ENCODE data around the gene TBPL1.
A peak's percentile ranks its signal among the peaks of the same experiment; 100 is the strongest.

Gene TBPL1

DNA sequence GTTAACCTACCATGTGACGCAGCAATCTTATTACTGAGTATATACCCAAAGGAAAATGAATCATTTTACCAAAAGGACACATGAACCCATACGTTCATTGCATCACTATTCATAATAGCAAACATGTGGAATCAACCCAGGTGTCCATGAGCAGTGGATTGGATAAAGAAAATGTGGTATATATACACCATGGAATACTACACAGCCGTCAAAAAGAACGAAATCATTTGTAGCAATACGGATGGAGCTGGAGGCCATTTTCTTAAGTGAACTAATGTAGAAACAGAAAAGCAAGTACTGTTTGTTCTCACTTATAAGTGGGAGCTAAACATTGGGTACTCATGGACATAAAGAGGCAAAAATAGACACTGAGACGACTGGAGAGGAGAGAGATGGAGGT is 44.2 kb downstream of the TBPL1 start:
- no peak overlapping the region for H3K4me3 ChIP-seq (ENCODE audit: low read length)
- DNase-seq (ENCODE audit: low read depth, low spot score) = no peak

DNA sequence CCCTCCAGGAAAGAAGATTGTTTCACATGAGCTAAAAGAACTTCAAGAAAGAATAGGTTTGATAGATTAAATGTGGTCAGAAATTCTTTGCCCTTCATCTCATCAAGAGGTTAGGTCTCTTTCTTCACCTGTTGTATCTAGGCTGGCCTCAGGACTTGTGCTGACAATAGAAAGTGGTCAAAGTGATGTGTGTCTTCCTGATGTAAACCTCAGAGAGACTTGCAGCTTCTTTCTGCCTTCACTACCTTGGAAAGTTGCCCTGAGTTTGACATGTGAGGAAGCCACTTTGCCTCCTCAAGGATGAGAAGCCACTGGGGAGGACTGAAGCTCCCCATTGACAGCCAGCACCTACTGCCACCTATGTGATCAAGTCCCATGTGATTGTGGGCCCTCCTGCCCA is 46.3 kb downstream of the TBPL1 start:
- DNase-seq (ENCODE audit: low read depth, low spot score) = no peak
- no peak overlapping the region for H3K4me3 ChIP-seq (ENCODE audit: low read length)

DNA sequence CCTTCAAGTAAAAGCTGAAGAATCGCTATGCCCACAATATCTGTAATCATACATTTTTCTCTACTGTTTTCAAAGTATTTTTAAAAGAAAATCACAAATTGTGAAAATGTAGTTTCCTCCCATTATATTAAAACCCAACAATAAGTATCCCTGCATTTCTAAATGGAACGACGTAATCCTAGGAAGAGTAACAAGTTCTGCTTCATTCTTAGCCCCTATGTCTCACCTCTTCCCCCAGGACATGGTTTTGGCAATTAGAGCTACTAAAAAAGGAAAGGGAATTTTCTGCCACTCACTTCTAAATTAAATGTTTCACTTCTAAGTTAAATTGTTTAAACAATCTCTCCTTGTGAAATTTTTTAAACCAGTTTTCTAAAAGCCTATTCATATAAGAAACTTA is 47.4 kb downstream of the TBPL1 start:
- no peak for DNase-seq (ENCODE audit: low read depth, low spot score)
- no peak overlapping the region for H3K4me3 ChIP-seq (ENCODE audit: low read length)

DNA sequence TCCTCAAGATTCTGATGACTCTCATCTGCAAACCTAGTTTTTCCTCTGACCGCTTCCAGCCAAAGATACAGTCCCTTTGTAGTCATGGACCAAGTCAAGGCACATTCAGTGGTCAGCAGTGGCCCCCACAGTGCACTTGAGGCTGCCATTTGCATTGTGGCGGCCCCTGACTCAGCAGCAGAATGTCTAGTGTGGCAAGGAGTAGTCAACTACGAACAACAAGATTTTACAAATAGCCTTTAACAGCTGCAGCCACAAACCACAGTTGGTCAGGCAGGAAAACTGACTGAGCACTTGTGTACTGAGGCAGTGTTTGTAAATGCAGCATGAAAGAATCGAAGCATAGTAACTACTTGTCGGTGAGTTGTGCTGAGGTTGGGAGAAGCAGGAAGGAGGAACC is 49.8 kb downstream of the TBPL1 start:
- no peak for DNase-seq (ENCODE audit: low read depth, low spot score)
- H3K4me3 ChIP-seq (ENCODE audit: low read length) = no peak overlapping the region

DNA sequence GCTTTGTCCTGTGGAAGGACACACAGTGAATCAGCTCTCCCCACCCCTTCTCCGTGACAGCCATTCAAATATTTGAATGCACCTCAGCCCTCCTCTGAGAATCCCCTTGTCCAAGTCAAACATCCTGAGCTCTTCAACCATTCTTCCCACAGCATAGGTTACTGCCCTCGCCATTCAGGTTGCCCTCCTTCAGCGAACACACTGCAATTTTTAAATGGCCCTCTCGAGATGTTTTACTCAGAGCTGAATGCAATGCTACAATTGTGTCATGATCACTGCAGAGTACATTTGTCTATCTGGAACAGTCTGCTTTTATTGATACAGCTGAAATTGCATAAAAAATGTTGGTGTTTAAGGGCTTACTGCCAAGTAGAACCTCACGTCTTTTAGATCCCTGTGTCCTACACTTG is 50.5 kb downstream of the TBPL1 start:
- DNase-seq (ENCODE audit: low read depth, low spot score) = no peak
- H3K4me3 ChIP-seq (ENCODE audit: low read length) = no peak overlapping the region

DNA sequence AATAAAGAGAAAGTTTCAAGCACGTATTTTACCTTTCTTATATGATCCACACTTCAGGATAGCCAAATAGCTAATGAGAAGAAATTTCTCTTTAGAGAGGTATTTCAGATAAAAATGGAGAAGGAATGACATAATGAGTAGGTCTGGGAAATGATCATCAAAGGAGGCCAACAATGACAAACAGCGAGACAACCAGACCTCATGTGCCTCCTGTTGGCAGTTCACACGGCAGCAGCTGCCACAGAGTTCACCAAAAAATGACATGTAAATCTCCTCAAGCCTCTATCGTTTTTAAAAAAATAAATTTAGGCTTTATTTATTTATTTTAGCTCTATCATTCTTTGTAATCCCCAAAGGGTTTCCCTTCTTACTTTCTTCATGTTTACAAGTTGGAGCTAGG is 51.7 kb downstream of the TBPL1 start:
- DNase-seq (ENCODE audit: low read depth, low spot score) = no peak
- H3K4me3 ChIP-seq (ENCODE audit: low read length) = no peak overlapping the region

DNA sequence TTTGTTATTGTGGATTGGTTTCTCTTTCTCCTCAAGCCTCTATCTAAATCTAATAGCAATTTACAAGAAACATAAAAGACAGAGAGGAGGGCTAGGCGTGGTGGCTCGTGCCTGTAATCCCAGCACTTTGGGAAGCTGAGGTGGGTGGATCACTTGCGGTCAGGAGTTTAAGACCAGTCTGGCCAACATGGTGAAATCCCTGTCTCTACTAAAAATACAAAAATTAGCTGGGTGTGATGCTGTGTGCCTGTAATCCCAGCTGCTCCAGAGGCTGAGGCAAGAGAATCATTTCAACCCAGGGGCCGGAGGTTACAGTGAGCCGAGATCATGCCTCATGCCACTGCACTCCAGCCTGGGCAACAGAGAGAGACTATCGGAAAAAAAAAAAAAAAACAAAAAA is 52.8 kb downstream of the TBPL1 start:
- DNase-seq (ENCODE audit: low read depth, low spot score) = no peak
- no peak overlapping the region for H3K4me3 ChIP-seq (ENCODE audit: low read length)

DNA sequence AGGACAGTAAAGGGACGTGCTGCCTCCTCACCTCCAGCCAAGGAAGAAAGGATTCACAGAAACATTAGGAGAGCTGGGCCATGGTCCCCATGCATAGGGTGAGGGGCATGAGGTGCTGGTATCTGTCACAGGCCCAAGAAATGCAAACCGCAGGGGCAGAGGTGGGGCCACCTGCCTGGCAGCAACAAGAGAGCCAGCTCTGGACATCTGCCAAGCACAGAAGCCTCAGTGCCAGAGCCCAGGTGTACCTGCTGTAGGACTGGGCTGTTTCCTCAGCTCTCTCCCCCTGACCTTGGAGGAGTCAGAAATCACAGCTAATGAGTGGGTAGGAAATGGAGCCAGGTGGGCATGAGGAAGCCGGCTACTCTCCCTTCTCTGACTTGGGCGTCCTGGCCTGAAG is 54.1 kb downstream of the TBPL1 start:
- DNase-seq (ENCODE audit: low read depth, low spot score) = no peak
- H3K4me3 ChIP-seq (ENCODE audit: low read length) = no peak overlapping the region

DNA sequence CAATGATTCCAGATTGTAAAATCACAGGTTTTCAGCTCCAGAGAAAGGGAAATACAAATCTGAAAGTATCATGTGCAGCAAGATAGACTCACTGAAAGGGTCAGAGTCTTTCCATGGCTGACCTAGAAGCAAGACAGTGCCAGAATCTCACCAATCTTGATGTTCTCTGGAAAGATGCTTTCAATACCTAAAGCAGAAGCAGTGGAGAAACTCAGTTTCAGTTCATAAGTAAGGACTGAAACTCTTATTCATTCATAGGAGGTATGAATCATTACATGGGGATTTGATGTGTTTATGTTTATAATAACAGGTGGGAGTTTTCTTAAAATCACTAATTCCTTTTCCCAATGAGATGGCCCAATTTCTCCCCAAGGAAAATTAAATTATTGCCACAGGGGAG is 56.9 kb downstream of the TBPL1 start:
- DNase-seq (ENCODE audit: low read depth, low spot score) = no peak
- no peak overlapping the region for H3K4me3 ChIP-seq (ENCODE audit: low read length)

DNA sequence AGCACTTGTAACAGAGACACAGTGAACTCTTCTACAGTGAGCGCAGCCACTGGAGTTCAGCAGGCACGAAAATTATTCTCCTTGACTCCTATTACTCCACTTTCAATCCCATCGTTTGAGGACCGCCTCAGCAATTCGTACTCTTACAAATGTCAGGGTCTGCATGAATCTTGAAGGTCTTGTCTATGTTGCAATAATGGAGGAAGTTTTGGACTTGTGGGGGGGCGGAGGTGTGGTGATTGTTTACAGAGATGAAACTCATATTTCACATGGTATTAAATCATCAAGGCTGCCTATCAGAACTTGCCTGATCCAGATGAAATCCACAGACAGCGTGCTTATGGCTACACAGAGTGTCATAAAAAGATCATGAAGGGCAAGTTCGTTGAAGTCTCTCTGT is 57.4 kb downstream of the TBPL1 start:
- no peak overlapping the region for H3K4me3 ChIP-seq (ENCODE audit: low read length)
- DNase-seq (ENCODE audit: low read depth, low spot score) = no peak

DNA sequence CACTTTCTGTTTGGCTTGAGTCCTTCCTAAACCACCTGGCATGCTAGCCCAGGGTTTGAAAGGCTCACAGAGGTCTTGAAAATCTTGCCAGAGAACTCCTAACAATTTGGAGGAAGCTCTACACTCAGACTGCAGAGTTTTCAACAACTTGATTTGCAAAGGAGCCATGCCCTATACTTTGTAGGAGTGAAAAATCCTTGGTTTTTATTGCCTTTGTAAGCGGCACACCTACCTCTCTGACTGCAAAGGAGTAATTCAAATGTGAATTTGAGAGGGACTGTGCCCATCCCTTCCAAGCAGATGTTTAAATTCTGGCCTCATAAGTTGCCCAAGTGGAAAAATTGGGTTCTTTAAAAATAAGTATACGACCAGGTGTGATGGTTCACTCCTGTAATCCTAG is 58.0 kb downstream of the TBPL1 start:
- no peak for DNase-seq (ENCODE audit: low read depth, low spot score)

DNA sequence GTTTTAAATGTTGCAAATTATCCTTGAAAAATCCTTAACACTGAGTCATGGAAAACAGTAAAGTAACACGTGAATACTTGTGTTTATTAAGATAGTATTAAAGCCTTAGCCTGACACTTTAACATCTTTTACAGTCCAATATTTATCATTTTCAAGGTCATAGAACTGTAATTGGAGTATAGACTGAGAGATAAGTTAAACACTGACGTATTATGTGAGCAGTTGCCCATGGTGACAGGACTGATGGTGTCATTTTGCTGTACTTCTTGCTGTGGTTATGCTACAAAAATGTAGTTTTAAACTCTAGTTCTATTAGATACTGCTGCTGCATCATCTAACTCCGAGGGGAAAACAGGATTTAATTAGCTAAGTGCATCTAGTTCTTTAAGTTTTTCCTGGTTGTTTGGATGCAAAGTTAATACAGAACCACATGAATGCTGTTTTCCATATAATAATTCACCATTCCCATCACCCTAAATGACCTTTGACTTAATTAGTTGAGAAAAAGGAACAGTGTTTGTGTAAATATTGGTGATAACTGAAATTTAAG is 61.6 kb downstream of the TBPL1 start:
- no peak overlapping the region for H3K4me3 ChIP-seq (ENCODE audit: low read length)
- DNase-seq (ENCODE audit: low read depth, low spot score) = no peak

More for the DNA sequence above, 58.0 kb downstream of the TBPL1 start:
- no peak overlapping the region for H3K4me3 ChIP-seq (ENCODE audit: low read length)

DNA sequence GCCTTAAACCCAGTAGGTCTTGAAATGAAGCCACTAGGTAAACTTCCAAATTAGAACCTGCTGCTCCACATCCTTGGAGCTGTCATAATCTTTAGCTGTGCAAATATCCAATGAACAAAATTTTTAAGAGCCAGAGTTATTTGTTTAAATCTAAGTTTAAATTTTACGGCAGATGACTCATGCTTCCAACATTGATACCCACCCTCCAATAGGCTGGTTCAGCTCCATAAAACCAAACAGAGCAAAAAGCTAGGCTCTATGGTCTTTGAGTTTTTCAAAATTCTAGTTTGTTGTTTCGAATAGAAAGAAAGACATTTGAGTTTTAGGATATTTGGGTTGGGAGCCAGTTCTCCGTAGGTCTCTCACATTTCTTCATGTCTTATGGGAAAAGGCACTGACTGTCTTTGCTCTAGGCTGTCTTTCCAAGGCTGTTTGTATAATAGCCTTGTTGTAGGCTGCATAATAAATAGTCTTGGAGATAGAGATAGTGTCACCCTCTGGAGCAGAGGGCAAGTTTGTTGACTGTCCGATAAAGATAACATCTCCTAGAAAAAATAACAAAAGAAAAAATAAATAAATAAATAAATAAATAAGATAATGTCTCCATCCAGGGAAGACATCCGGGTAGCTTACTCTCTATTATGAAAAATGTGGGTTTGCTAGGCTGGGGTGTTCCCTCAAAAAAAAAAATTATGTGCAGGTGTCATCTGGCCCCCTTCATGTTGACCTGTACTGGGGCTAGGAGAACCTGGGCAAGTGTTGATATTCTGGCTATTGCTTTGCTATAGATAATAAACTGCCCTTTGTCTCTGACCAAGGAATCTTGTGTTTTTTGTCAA is 62.9 kb downstream of the TBPL1 start:
- no peak overlapping the region for H3K4me3 ChIP-seq (ENCODE audit: low read length)
- no peak for DNase-seq (ENCODE audit: low read depth, low spot score)

DNA sequence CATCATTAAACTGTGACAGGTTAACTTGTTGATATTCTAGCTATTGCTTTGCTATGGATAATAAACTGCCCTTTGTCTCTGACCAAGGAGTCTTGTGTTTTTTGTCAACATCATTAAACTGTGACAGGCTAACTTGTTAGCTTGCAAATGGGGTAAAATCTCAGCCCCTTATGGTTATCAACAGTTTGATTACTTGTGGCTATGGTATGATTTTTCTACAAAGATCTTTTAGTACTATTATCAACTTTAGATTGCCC is 63.5 kb downstream of the TBPL1 start:
- no peak overlapping the region for H3K4me3 ChIP-seq (ENCODE audit: low read length)
- DNase-seq (ENCODE audit: low read depth, low spot score) = no peak

DNA sequence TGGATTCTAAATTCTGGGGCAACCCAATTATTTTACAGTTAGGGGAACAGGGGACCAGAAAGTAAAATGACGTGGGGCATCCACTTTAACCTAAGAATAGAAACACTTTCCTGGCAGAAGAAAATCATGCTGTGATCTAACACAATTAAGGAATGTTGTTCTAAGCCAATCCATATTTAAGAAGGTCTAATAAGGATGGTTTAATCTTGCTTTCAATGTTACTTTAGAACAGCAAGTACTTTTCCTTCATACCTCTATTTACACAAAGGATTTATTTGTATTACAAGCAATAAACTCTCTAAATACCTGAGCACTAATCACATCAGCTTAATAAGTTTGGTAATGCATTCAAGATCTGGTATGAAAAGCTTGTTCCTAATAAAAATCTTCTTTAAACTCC is 67.0 kb downstream of the TBPL1 start:
- no peak overlapping the region for H3K4me3 ChIP-seq (ENCODE audit: low read length)
- DNase-seq (ENCODE audit: low read depth, low spot score) = no peak

DNA sequence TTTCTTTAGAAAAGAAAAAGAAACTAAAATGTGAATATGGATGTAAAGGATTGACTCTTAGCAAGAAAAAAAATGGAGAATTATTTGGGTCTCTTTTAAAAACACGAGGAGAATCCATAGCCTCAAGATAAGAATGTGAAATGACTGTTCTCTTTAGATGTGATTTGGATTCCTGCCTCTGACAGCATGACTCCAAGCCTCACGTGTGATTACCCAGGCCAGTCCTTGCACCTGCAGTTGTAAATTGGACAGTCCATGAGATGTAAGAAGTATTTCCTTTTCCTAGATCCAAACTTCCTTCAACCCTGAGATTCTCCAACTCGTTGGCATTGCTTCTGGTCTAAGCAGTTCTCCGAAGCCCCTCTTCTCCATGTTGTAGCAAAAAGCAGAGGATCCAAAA is 67.5 kb downstream of the TBPL1 start:
- no peak overlapping the region for H3K4me3 ChIP-seq (ENCODE audit: low read length)
- no peak for DNase-seq (ENCODE audit: low read depth, low spot score)

DNA sequence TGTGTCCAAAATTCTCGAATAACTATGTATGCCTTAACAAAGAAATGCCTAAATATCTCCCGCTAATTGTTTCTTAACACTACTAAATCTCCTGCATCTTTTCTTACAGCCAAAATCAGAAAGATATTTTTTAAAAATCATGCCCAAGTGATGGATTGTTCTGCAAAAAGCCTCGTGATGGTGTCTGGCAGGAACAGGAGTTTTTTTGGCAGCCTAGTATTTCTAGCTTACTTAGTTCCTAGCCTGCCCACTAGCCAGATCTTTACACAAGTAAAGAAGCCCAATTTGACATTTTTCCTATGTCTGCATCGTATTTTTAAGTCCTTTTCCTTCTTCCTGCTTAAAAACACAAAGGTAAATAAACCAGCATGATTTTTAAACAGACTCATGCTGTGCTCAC is 67.9 kb downstream of the TBPL1 start:
- no peak overlapping the region for H3K4me3 ChIP-seq (ENCODE audit: low read length)
- no peak for DNase-seq (ENCODE audit: low read depth, low spot score)

DNA sequence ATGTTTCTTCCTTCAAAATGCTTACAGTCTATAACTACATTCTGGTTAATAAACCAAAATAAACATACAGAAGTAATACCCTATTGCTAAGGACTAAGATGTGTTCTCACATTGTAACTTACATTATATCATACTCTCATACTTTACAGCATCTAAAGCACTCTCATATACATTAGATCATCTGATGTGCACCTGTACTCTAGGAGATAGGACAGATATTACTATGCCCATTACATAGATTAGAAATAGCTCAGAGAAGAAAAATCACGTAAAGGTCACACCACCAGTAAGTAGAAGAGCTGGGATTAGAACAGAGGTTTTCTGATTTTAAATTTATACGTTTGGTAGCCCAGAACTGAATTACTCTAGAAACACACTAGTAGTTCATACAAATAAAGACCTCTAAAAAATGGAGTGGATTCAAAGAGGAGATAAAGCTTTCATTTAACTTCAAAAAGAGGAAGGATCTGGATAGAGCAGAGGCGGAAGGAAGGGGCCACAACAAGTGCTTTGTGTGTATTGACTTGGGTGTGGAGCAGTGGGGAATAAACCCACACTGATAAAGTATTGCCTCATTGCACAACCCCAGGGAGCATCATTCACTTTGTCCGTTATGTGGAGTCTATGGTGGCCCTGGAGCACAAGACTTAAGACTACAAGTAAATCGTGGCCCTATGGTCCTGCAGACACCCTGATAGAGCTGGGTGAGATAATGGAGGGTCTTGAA is 68.5 kb downstream of the TBPL1 start:
- peak; percentile 30 for DNase-seq (ENCODE audit: low read depth, low spot score)
- no peak overlapping the region for H3K4me3 ChIP-seq (ENCODE audit: low read length)

DNA sequence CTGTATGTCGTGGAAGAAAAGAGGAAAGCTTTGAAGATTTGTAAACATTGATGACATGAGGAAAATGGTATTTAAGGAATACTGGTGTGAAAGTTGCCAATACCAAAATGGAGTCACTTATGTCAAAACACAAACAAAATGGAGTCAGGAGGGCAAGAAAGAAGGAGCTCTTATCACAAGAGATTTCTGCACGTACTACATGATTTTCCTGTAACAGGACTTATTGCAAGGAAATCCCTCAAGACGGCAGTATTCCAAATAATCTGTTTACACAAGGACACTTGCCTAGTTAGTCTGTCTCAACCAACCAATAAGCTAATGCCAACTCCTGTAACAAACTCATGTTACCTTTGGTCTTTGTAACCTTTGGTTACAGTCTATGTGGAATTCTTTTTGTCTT is 69.6 kb downstream of the TBPL1 start:
- H3K4me3 ChIP-seq (ENCODE audit: low read length) = no peak overlapping the region

DNA sequence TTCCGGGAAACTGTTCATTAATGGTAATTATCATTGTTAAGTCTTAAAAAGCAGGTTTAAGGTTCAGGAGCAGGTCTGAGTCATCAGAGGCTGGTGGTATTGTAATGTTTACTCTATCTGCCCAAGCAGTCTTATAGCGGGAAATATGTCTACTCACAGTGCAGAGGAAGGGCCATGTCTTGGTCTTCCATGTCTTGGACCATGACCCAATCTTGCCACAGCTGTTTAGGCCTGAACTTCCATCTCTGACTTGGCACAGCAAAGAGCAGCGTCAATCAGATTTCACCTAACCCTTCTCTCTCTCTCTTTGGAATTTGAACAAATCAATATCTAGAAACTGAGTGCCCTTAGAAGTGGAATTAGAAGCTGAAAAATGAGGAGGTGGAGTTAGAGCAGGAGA is 73.6 kb downstream of the TBPL1 start:
- DNase-seq (ENCODE audit: low read depth, low spot score) = no peak
- H3K4me3 ChIP-seq (ENCODE audit: low read length) = no peak overlapping the region

More for the DNA sequence above, 69.6 kb downstream of the TBPL1 start:
- no peak for DNase-seq (ENCODE audit: low read depth, low spot score)

DNA sequence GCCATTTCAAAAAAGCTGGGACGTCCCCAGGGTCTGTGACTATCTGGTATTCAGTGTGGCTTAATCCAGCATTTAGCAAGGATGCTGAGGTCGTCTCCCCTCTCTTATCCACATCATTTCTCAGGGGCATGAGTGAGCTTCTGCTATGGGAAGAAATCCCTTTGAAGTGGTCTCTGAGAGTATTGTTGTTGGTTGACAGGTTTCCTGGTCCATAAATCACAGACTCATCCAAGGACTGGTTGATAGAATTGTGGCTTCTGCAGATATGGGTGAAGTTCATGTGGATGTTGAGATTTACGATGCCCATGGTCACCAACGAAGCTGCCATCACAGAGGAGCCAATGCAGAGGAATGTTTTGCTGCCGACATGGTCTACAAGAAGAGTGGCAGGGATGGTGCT is 75.4 kb downstream of the TBPL1 start:
- H3K4me3 ChIP-seq (ENCODE audit: low read length) = no peak overlapping the region
- no peak for DNase-seq (ENCODE audit: low read depth, low spot score)
